NCI-H187 (cell line): Measurements from ENCODE around the gene SCARF2.
"Not testable (repeated sequence)": the region's sequence is repeated elsewhere in the genome, so short reads cannot be mapped to it uniquely, and the experiment has no call there.

ENCODE experiments used
- DNase-seq, 2 experiments: peaks; one replicate each; lab custom pipeline; 2025; lab: John Stamatoyannopoulos, UW

The SCARF2 gene

GRCh38 chr22:20437613-20438426, at the start of gene SCARF2:
Gene SCARF2, minus strand, starts transcription at chr22:20437825. Its CDS starts 71 bp downstream, at chr22:20437754.
- DNase-seq, result no peak

- no peak for DNase-seq
Measured at GRCh38 chr22:20486229-20486628, 48.6 kb upstream of the SCARF2 start.

DNA sequence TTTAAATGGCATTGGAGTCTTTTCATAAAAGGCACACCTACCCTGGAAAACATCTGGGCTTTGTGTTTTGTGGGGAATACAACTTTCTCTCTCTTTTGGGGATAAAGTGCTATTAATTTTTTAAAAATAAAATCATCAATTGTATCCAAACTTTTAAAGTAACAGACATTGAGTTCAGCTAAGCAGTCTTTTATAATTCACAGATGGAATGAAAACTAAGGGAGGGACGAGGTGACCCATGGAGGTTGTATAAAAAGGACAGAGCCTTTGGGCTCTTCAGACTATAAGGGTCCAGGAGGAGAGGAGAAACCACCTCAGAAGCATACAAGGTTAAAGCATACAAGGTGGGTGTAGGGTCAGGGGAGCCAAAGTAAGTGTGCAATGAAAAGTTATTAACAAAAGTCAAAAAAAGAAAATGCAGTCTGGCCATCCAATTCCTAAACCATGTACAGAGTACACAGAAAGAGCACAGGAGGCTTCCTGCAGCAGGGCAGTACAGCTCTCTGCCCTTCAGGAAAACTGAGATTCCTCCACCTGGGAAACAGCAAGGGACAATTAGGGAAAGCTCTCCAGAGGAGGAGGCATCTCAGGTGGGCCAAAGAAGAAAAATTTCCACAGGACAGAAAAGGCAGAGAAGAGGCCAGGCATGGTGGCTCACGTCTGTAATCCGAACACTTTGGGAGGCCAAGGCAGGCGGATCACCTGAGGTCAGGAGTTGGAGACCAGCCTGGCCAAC, 47.5 kb upstream of the SCARF2 start:
- DNase-seq, result no peak

DNA sequence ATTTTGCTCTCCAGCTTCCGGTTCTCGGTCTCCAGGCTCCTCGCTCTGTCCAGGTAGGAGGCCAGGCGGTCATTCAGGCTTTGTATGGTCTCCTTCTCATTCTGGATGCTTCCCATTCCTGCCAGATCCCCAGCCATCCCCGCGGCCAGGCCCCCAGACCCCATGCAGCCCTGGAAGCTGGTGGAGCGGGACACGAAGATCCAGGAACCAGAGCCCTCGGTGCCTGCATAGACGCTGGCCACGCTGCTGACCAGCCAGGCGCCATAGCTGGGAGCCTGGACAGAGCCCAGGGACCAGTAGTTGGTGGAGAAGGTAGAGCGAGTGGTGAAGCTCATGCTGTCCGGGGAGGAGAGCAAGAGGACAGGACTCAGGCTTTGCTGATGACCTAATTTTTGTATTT, 46.1 kb upstream of the SCARF2 start:
- DNase-seq, result no peak

- not testable (repeated sequence) for DNase-seq
Measured at GRCh38 chr22:20483143-20483506, 45.5 kb upstream of the SCARF2 start.

GRCh38 chr22:20479612-20480196, 42.1 kb upstream of the SCARF2 start:
- no peak for DNase-seq

GRCh38 chr22:20478059-20478458, 40.4 kb upstream of the SCARF2 start:
- DNase-seq, result not testable (repeated sequence)

DNA sequence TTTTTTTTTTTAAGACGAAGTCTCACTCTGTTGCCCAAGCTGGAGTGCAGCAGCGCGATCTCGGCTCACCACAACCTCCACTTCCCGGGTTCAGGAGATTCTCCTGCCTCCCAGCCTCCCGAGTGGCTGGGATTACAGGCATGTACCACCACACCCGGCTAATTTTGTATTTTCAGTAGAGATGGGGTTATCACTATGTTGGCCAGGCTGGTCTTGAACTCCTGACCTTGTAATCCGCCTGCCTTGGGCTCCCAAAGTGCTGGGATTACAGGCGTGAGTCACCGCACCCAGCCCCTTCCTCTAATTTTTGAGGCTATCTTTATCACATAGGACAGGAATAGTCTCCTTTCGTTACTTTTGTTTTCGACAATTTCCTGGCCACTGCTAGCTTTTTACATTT, 37.9 kb upstream of the SCARF2 start:
- DNase-seq, result not testable (repeated sequence)

- DNase-seq, result no peak
Measured at GRCh38 chr22:20475115-20475436, 37.5 kb upstream of the SCARF2 start.

- DNase-seq, result no peak
Measured at GRCh38 chr22:20472629-20473442, 35.2 kb upstream of the SCARF2 start.

DNA sequence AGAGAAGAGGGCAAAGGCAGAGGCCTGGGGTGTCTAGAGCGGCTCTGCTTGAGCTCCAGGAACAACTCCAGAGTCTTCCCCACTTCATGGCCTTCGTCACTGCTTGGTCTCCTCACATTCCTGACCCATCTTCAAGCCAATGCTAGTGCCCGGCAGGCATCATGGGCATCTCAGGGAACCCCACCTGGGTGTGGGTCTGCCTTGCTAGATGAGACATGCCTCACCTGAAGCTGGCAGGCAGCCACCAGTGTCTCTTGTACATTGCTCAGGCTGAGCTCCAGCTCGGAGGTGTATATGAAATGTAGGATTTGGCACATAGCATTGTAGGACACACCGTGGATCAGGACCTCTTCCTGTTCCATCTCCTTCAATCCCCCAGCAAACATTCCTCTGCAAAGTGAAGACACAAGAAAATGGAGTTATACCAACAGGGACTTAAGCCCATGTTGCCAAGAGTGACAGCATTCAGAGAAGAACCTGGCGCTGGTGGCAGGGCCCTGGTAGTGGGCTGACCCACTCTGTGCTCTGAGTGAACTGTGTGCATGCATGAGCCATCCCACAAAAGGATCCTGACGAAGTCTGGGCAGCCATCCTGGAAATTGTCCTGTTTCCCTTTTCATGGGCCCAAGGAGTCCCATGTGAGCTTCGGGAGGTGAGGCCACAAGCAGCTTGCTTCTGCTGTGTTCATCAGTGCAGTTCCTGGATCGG, 33.7 kb upstream of the SCARF2 start:
- no peak for DNase-seq

DNA sequence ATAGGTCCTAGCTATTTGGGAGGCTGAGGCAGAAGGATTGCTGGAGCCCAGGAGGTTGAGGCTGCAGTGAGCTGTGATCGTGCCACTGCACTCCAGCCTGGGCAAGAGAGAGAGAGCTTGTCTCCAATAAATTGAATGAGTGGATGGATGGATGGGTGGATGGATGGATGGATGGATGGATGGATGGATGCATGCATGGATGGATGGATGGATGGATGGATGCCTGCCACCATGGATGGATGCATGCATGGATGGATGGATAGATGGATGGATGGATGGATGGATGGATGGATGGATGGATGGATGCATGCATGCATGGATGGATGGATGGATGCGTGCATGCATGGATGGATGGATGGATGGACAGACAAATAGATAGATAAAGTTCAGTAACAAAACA, 32.9 kb upstream of the SCARF2 start:
- not testable (repeated sequence) for DNase-seq

GRCh38 chr22:20469110-20469868, 31.7 kb upstream of the SCARF2 start:
- no peak for DNase-seq

DNA sequence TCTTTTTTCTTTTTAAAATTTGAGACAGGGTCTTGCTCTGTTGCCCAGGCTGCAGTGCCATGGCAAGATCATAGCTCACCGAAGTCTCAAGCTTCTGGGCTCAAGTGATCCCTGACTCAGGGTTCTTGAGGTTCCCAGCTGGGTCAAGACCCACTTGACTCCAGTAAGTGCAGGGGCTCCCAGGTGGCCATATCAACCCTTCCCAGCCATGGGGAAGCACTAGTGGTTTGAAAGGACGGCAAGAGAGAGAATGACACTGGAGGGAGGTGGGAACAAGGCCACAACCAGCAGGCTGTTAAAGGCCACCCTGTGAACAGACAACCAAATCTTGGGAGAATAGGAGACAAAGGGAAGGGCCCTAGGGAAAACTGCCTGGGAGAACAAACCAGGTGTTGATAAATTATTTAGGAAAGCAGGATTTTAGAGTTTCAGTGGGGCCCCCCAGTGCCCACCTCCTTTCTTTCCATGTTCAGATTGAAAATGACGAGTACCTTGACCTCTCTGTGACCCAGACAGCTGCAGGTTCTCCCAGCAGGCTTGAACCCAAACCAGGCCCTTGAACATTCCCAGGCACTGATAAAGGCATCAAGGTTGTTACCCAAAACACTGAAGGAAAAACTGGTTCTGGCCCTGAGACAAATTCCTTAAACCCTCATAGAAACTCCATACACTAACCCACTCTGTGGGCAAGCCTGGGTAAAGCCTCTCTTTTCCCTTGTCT, 29.2 kb upstream of the SCARF2 start:
- no peak for DNase-seq

DNA sequence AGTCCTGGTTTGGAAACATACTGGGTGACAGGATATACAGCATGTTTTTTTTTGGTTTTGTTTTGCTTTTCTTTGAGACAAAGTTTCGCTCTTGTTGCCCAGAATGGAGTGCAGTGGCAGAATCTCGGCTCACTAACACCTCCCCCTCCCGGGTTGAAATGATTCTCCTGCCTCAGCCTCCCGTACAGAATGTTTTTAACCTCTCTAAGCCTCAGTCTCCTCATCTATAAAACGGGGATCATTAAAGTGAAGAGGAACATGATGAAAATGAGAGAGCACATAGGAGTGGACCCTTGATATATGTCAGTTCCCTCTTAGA, 28.1 kb upstream of the SCARF2 start:
- DNase-seq, result no peak

DNA sequence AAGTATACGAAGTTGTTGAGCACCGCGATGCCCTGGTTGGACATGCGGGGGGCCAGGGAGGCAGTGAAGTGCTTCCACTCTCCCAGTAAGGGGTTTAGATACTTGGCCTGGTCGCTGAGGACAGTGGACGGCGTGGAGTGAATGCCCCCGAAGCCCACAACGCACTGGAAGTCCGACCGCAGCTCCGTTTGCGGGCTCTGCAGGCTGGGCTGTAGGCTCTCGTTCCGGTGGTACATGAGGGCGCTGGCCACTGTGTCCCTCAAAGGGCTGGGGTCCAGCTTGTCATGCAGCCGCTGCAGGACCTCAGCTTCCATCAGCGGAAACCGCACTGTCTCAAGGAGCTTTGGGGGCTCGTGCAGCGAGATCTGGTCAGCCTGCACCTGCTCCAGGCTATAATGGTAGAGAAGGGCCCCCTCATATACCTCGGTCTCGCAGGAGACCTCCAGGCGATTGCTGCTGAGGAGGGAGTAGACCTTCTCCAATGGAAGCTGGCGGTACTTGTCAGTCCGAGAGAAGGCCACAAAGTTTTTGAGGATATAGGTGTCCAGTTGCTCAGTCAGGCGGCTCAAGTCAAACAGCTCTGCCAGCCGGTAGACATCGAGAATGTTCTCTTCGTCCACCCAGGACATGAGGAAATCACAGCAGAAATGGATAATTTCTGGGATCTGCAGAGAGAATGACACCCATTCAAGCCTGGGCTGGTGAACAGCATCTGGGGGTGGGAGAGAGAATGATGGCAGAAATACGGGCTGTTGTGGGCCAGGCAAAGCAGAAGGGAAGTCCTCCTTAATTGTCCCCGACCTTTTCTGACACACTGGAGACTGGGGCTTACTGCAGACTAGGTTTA, 27.5 kb upstream of the SCARF2 start:
- DNase-seq, result no peak

DNA sequence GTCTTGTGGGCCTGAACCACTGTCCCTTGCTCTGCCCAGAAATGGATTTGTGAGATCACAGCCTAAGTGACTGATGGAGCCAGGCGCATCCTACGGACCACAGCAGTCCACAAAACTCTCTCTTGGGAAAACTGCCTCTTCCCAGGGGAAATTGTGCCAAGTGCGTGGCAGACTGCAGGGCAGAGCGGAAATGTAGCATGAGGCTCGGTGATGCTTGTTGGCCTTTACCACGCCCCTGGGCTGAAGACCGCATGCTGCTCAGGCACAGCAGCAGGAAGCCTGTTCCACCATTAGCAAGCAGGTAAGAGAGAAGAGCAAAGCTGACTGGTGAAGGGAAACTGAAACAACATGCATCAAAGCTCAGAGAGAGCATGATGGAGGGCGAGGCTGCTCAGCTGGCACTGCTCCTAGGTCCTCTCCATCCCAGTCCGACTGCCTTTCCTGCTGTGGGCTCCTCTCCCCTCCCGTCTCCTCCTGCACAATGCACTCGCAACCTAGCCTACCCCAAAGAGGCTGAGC, 26.5 kb upstream of the SCARF2 start:
- no peak for DNase-seq

- DNase-seq, result no peak
Measured at GRCh38 chr22:20463324-20464095, 25.9 kb upstream of the SCARF2 start.
